ENCODE measurements around the gene TPCN2.

GRCh38 chr11:69140635-69141034, 91.9 kb downstream of the TPCN2 start:
- TF ChIP-seq POLR2A (IDR thresholded peaks at IDR 0.05) (no peak), CTCF (IDR thresholded peaks at IDR 0.05) (no peak)
